C4-2B (cell line): ENCODE data around the gene UNC5CL.

ENCODE experiments used
- ZFX ChIP-seq: fragments of 450-650 bp; IDR thresholded peaks from 2 replicates; pipeline ENCODE4 v1.6.1; 2017
- TF ChIP-seq, protein P1 (sequence below): fragments of 450-650 bp; conservative IDR thresholded peaks from 2 replicates; pipeline ENCODE4 v1.5.1; 2017; ENCODE audit warnings: mild to moderate bottlenecking

DNA sequence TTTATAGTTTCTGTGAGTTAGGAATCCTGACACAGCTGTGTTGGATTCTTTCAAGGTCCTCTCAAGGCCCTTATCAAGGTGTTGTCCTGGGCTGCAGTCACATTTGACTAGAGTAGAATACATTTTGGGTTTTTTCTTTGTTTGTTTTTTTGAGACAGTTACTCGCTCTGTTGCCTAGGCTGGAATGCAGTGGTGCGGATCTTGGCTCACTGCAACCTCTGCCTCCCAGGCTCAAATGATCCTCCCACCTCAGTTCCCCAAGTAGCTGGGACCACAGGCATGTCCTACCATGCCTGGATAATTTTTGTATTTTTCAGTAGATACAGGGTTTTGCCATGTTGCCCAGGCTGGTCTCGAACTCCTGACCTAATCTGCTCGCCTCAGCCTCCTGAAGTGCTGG is 49.4 kb upstream of the UNC5CL start:
- TF ChIP-seq, protein P1, sequence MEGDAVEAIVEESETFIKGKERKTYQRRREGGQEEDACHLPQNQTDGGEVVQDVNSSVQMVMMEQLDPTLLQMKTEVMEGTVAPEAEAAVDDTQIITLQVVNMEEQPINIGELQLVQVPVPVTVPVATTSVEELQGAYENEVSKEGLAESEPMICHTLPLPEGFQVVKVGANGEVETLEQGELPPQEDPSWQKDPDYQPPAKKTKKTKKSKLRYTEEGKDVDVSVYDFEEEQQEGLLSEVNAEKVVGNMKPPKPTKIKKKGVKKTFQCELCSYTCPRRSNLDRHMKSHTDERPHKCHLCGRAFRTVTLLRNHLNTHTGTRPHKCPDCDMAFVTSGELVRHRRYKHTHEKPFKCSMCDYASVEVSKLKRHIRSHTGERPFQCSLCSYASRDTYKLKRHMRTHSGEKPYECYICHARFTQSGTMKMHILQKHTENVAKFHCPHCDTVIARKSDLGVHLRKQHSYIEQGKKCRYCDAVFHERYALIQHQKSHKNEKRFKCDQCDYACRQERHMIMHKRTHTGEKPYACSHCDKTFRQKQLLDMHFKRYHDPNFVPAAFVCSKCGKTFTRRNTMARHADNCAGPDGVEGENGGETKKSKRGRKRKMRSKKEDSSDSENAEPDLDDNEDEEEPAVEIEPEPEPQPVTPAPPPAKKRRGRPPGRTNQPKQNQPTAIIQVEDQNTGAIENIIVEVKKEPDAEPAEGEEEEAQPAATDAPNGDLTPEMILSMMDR, result no peak
- no peak for TF ChIP-seq ZFX
